Mesendoderm (in vitro differentiated cells): Measurements from ENCODE around the gene APOC3.

ENCODE experiments used
- DNase-seq: peaks from one replicate; pipeline ENCODE4 v3.0.0; 2013
- H2AK5ac ChIP-seq: 2 replicates; pipeline ENCODE4 v1.6.1; 2013; ENCODE audit warnings: low read length, inconsistent platforms
- H2BK120ac ChIP-seq: 2 replicates; pipeline ENCODE4 v1.6.1; 2013; ENCODE audit warnings: low read depth, mild to moderate bottlenecking, low read length, moderate library complexity, mixed read lengths
- H2BK15ac ChIP-seq: replicated peaks from 2 replicates; pipeline ENCODE4 v1.6.1; 2013; ENCODE audit warnings: low read depth, mild to moderate bottlenecking, moderate library complexity
- H2BK5ac ChIP-seq: 2 replicates; pipeline ENCODE4 v1.6.1; 2013; ENCODE audit warnings: low read length, inconsistent platforms
- H3K18ac ChIP-seq: 2 replicates; pipeline ENCODE4 v1.6.1; 2013; ENCODE audit warnings: mild to moderate bottlenecking, low read length, mixed read lengths
- H3K23ac ChIP-seq: one replicate; pipeline ENCODE4 v1.6.1; 2013; ENCODE audit warnings: low read length
- H3K27ac ChIP-seq: 2 replicates; pipeline ENCODE4 v1.5.1; 2013; ENCODE audit warnings: low read depth, mild to moderate bottlenecking, inconsistent platforms, low read length, moderate library complexity
- H3K27me3 ChIP-seq: 2 replicates; pipeline ENCODE4 v1.6.1; 2013; ENCODE audit warnings: low read length, control low read depth, mild to moderate bottlenecking, inconsistent platforms; ENCODE audit not compliant: insufficient read depth, poor library complexity
- H3K36me3 ChIP-seq: 2 replicates; pipeline ENCODE4 v1.6.1; 2013; ENCODE audit warnings: low read length, inconsistent platforms; ENCODE audit not compliant: control insufficient read depth, insufficient read depth
- H3K4ac ChIP-seq: one replicate; pipeline ENCODE4 v1.6.1; 2013; ENCODE audit warnings: low read depth, mild to moderate bottlenecking, low read length, moderate library complexity
- H3K4me1 ChIP-seq: 2 replicates; pipeline ENCODE4 v1.6.1; 2013; ENCODE audit warnings: low read depth, low read length, inconsistent platforms; ENCODE audit not compliant: control insufficient read depth
- H3K4me2 ChIP-seq: 2 replicates; pipeline ENCODE4 v1.6.1; 2013; ENCODE audit warnings: low read length
- H3K4me3 ChIP-seq: 2 replicates; pipeline ENCODE4 v1.5.1; 2013; ENCODE audit warnings: mild to moderate bottlenecking, low read length
- H3K56ac ChIP-seq: one replicate; pipeline ENCODE4 v1.6.1; 2013; ENCODE audit warnings: low read length
- H3K79me1 ChIP-seq: 2 replicates; pipeline ENCODE4 v1.6.1; 2013; ENCODE audit warnings: low read length, inconsistent platforms
- H3K79me2 ChIP-seq: 2 replicates; pipeline ENCODE4 v1.6.1; 2013; ENCODE audit warnings: mild to moderate bottlenecking, low read length; ENCODE audit not compliant: control insufficient read depth, insufficient read depth
- H3K9ac ChIP-seq: 2 replicates; pipeline ENCODE4 v1.6.1; 2013; ENCODE audit warnings: low read length, inconsistent platforms
- H4K5ac ChIP-seq: one replicate; pipeline ENCODE4 v1.6.1; 2013; ENCODE audit warnings: low read length
- H4K8ac ChIP-seq: one replicate; pipeline ENCODE4 v1.6.1; 2013; ENCODE audit warnings: low read depth, mild to moderate bottlenecking, control low read depth, low read length, moderate library complexity
- WGBS: extraction: QIAGEN DNeasy Blood & Tissue Kit; methylation state at CpG from one replicate; pipeline ENCODE4 v1.1.7; 2013; ENCODE audit warnings: low lambda C conversion rate, missing lambda C conversion rate; ENCODE audit not compliant: insufficient coverage; ENCODE audit errors: extremely low coverage; 5-methylcytosine and 5-hydroxymethylcytosine counted together

Gene APOC3

GRCh38 chr11:116862951-116863350, 33.2 kb downstream of the APOC3 start:
- Histone ChIP-seq H3K79me2 (no peaks in the 10 kb centered on the region), H2BK5ac (no peak overlapping the region), H3K27me3 (no peaks in the 10 kb centered on the region), H3K9ac (no peak overlapping the region), H2BK120ac (no peak overlapping the region), H3K4me2 (no peak overlapping the region), H3K36me3 (peaks cover 7% of the 10 kb centered on the region), H2BK15ac (no peak overlapping the region), H3K4me1 (no peaks in the 10 kb centered on the region), H3K56ac (no peak overlapping the region), H3K4me3 (no peak overlapping the region), H3K4ac (no peak overlapping the region), H4K8ac (no peak overlapping the region), H2AK5ac (no peak overlapping the region), H3K79me1 (no peaks in the 10 kb centered on the region), H3K18ac (no peak overlapping the region), H3K27ac (no peak overlapping the region), H4K5ac (no peak overlapping the region), H3K23ac (no peak overlapping the region)
- DNase-seq: no peak
- WGBS: no CpG with 5 or more reads among the region's 3 CpGs

DNA sequence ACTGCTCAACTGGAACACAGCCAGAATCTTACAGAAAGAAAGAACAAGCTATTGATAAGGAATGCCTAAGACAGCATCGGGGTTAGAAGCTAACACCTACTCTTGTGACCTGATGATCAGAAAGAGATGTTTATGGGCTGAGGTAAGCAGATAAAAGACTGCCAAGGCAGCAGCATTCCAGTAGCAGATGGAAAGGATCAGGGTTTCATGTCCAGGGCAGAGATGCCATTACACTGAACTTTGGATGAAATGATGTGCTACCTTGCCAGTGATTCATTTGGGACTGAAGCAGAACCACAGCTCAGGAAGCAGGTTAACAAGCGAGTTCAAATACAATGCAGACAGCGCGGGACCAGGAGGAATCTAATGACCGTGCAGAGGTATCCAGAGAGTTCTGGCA, 34.8 kb downstream of the APOC3 start:
- no peak overlapping the region for H2BK120ac ChIP-seq
- H3K23ac ChIP-seq: no peak overlapping the region
- no peak overlapping the region for H3K9ac ChIP-seq
- no peak overlapping the region for H4K8ac ChIP-seq
- no peak overlapping the region for H3K56ac ChIP-seq
- H2BK15ac ChIP-seq: no peak overlapping the region
- H3K4ac ChIP-seq: no peak overlapping the region
- H3K36me3 ChIP-seq: peaks cover 7% of the 10 kb centered on the region
- no CpG with 5 or more reads among the region's 5 CpGs for WGBS
- H3K27ac ChIP-seq: no peak overlapping the region
- H3K27me3 ChIP-seq: no peaks in the 10 kb centered on the region
- no peaks in the 10 kb centered on the region for H3K79me1 ChIP-seq
- H2BK5ac ChIP-seq: no peak overlapping the region
- no peak overlapping the region for H3K4me2 ChIP-seq
- no peak overlapping the region for H2AK5ac ChIP-seq
- no peak overlapping the region for H4K5ac ChIP-seq
- H3K18ac ChIP-seq: no peak overlapping the region
- H3K4me3 ChIP-seq: no peak overlapping the region
- DNase-seq: no peak
- H3K79me2 ChIP-seq: no peaks in the 10 kb centered on the region
- H3K4me1 ChIP-seq: no peaks in the 10 kb centered on the region

- WGBS: no CpG with 5 or more reads among the region's 1 CpG
- H4K8ac ChIP-seq: no peak overlapping the region
- H3K4me1 ChIP-seq: no peaks in the 10 kb centered on the region
- no peak overlapping the region for H3K9ac ChIP-seq
- DNase-seq: no peak
- no peak overlapping the region for H2BK15ac ChIP-seq
- no peaks in the 10 kb centered on the region for H3K79me1 ChIP-seq
- H3K4me2 ChIP-seq: no peak overlapping the region
- H3K4ac ChIP-seq: no peak overlapping the region
- no peak overlapping the region for H3K18ac ChIP-seq
- H3K4me3 ChIP-seq: no peak overlapping the region
- H3K27ac ChIP-seq: no peak overlapping the region
- H3K27me3 ChIP-seq: no peaks in the 10 kb centered on the region
- H4K5ac ChIP-seq: no peak overlapping the region
- peaks cover 6% of the 10 kb centered on the region for H3K36me3 ChIP-seq
- no peak overlapping the region for H3K23ac ChIP-seq
- no peak overlapping the region for H2AK5ac ChIP-seq
- H3K56ac ChIP-seq: no peak overlapping the region
- no peaks in the 10 kb centered on the region for H3K79me2 ChIP-seq
- no peak overlapping the region for H2BK5ac ChIP-seq
- H2BK120ac ChIP-seq: no peak overlapping the region
These were observed 36.0 kb downstream of the APOC3 start for GRCh38 chr11:116865696-116866095.

GRCh38 chr11:116866804-116867455, 37.2 kb downstream of the APOC3 start:
- Histone ChIP-seq H2BK15ac (no peak overlapping the region), H3K18ac (no peak overlapping the region), H4K5ac (no peak overlapping the region), H4K8ac (no peak overlapping the region), H2AK5ac (no peak overlapping the region), H3K27ac (no peak overlapping the region), H2BK5ac (no peak overlapping the region), H2BK120ac (no peak overlapping the region), H3K23ac (no peak overlapping the region), H3K4me2 (no peak overlapping the region), H3K9ac (no peak overlapping the region), H3K4me3 (no peak overlapping the region), H3K79me2 (no peaks in the 10 kb centered on the region), H3K4me1 (no peaks in the 10 kb centered on the region), H3K27me3 (no peaks in the 10 kb centered on the region), H3K79me1 (no peaks in the 10 kb centered on the region), H3K4ac (no peak overlapping the region), H3K36me3 (peaks cover 6% of the 10 kb centered on the region), H3K56ac (no peak overlapping the region)
- no peak for DNase-seq
- WGBS: no CpG with 5 or more reads among the region's 6 CpGs

GRCh38 chr11:116867619-116868018, 37.9 kb downstream of the APOC3 start:
- Histone ChIP-seq H2BK15ac (no peak overlapping the region), H3K56ac (no peak overlapping the region), H3K4me1 (no peaks in the 10 kb centered on the region), H2BK120ac (no peak overlapping the region), H3K18ac (no peak overlapping the region), H3K4me3 (no peak overlapping the region), H3K4ac (no peak overlapping the region), H3K23ac (no peak overlapping the region), H3K79me1 (no peaks in the 10 kb centered on the region), H3K4me2 (no peak overlapping the region), H2BK5ac (no peak overlapping the region), H4K5ac (no peak overlapping the region), H3K27ac (no peak overlapping the region), H3K79me2 (no peaks in the 10 kb centered on the region), H3K36me3 (peaks cover 3% of the 10 kb centered on the region), H3K9ac (no peak overlapping the region), H4K8ac (no peak overlapping the region), H3K27me3 (no peaks in the 10 kb centered on the region), H2AK5ac (no peak overlapping the region)
- no peak for DNase-seq
- WGBS: no CpG with 5 or more reads among the region's 11 CpGs

GRCh38 chr11:116868066-116868465, 38.4 kb downstream of the APOC3 start:
- H3K4ac ChIP-seq: no peak overlapping the region
- no peaks in the 10 kb centered on the region for H3K79me2 ChIP-seq
- no peak overlapping the region for H4K5ac ChIP-seq
- H3K56ac ChIP-seq: no peak overlapping the region
- no peak overlapping the region for H4K8ac ChIP-seq
- no peak overlapping the region for H2AK5ac ChIP-seq
- peaks cover 3% of the 10 kb centered on the region for H3K36me3 ChIP-seq
- H3K23ac ChIP-seq: no peak overlapping the region
- no peak for DNase-seq
- no peak overlapping the region for H3K27ac ChIP-seq
- no CpG with 5 or more reads among the region's 3 CpGs for WGBS
- H3K4me2 ChIP-seq: no peak overlapping the region
- no peaks in the 10 kb centered on the region for H3K27me3 ChIP-seq
- H2BK15ac ChIP-seq: no peak overlapping the region
- H2BK120ac ChIP-seq: no peak overlapping the region
- H3K4me1 ChIP-seq: no peaks in the 10 kb centered on the region
- no peak overlapping the region for H2BK5ac ChIP-seq
- H3K79me1 ChIP-seq: no peaks in the 10 kb centered on the region
- H3K4me3 ChIP-seq: no peak overlapping the region
- no peak overlapping the region for H3K18ac ChIP-seq
- H3K9ac ChIP-seq: no peak overlapping the region
